Measurements from ENCODE around the gene TXNDC8. TPM values are rescaled to one million over a fixed set of nuclear protein-coding genes. Genes with fewer than 3 reads are reported as not detected.
A peak's percentile ranks its signal among the peaks of the same experiment; 100 is the strongest.

TXNDC8 gene
- total and polyA plus RNA-seq, 2 of the 13 experiments (the other 11 are each of a cell fraction or from before 2014, with no cell fraction given): not detected

DNA sequence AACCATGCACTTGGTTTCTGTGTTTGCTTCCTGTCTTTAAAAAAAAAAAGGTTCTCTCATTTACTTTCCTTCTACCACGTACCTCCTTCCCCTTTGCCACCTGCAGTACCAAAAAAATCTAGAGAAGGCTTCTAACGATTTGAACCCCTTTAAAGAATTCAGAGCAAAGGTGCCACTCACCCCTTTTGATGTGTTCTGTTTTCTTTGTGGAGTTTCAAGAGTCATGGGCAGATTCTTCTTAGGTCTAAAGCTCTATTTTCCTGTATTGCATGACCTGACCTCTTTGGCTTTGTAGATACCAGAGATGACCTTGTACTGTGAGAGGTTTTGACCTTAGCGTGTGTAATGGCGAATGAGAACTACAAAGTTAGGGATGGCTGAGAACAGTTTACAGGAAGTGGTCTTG, 29.0 kb downstream of the TXNDC8 start (continued):
- TF ChIP-seq THYN1 (CRISPR knock-in tag; IDR thresholded peaks at IDR 0.05; ENCODE audit: borderline replicate concordance, low read depth) (no peak), HES4 (CRISPR knock-in tag; IDR thresholded peaks at IDR 0.05; ENCODE audit: borderline replicate concordance) (no peak), REL (CRISPR knock-in tag; conservative IDR thresholded peaks at IDR 0.05) (no peak), KLF16 (CRISPR knock-in tag; IDR thresholded peaks at IDR 0.05) (no peak), ZFP36L1 (CRISPR knock-in tag; IDR thresholded peaks at IDR 0.05) (no peak), PHF5A (CRISPR knock-in tag; IDR thresholded peaks at IDR 0.05; ENCODE audit: low read depth, unreplicated experiment) (no peak), NR2F6 (IDR thresholded peaks at IDR 0.05) (peak; percentile 92), NR2F6 (CRISPR knock-in tag; IDR thresholded peaks at IDR 0.05) (peak; percentile 87), ZNF282 (IDR thresholded peaks at IDR 0.05; ENCODE audit: partially characterized antibody) (no peak), ZNF281 (CRISPR knock-in tag; IDR thresholded peaks at IDR 0.05; ENCODE audit: borderline replicate concordance) (no peak), ZNF720 (CRISPR knock-in tag; IDR thresholded peaks at IDR 0.05) (no peak), ZNF710 (CRISPR knock-in tag; IDR thresholded peaks at IDR 0.05; ENCODE audit: borderline replicate concordance) (no peak), MYC (CRISPR knock-in tag; IDR thresholded peaks at IDR 0.05; ENCODE audit: borderline replicate concordance) (no peak), RELA (CRISPR knock-in tag; IDR thresholded peaks at IDR 0.05) (no peak), ZFP91 (CRISPR knock-in tag; IDR thresholded peaks at IDR 0.05; ENCODE audit: borderline replicate concordance) (no peak), ZC3H13 (CRISPR knock-in tag; IDR thresholded peaks at IDR 0.05) (no peak), ZFX (CRISPR knock-in tag; IDR thresholded peaks at IDR 0.05; ENCODE audit: low read depth) (no peak), ATF7-NPFF (CRISPR knock-in tag; IDR thresholded peaks at IDR 0.05; ENCODE audit: low read depth) (no peak)
- TF ChIP-seq, protein P1, sequence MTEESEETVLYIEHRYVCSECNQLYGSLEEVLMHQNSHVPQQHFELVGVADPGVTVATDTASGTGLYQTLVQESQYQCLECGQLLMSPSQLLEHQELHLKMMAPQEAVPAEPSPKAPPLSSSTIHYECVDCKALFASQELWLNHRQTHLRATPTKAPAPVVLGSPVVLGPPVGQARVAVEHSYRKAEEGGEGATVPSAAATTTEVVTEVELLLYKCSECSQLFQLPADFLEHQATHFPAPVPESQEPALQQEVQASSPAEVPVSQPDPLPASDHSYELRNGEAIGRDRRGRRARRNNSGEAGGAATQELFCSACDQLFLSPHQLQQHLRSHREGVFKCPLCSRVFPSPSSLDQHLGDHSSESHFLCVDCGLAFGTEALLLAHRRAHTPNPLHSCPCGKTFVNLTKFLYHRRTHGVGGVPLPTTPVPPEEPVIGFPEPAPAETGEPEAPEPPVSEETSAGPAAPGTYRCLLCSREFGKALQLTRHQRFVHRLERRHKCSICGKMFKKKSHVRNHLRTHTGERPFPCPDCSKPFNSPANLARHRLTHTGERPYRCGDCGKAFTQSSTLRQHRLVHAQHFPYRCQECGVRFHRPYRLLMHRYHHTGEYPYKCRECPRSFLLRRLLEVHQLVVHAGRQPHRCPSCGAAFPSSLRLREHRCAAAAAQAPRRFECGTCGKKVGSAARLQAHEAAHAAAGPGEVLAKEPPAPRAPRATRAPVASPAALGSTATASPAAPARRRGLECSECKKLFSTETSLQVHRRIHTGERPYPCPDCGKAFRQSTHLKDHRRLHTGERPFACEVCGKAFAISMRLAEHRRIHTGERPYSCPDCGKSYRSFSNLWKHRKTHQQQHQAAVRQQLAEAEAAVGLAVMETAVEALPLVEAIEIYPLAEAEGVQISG (CRISPR knock-in tag; IDR thresholded peaks at IDR 0.05): no peak
- TF ChIP-seq, protein P2, sequence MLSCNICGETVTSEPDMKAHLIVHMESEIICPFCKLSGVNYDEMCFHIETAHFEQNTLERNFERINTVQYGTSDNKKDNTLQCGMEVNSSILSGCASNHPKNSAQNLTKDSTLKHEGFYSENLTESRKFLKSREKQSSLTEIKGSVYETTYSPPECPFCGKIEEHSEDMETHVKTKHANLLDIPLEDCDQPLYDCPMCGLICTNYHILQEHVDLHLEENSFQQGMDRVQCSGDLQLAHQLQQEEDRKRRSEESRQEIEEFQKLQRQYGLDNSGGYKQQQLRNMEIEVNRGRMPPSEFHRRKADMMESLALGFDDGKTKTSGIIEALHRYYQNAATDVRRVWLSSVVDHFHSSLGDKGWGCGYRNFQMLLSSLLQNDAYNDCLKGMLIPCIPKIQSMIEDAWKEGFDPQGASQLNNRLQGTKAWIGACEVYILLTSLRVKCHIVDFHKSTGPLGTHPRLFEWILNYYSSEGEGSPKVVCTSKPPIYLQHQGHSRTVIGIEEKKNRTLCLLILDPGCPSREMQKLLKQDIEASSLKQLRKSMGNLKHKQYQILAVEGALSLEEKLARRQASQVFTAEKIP (CRISPR knock-in tag; IDR thresholded peaks at IDR 0.05; ENCODE audit: borderline replicate concordance): no peak

Data from HepG2 (cell line).